DOHH2 (cell line): ENCODE measurements around the gene KCTD20.

Source experiments
- EZH2phosphoT487 ChIP-seq: fragments of 200-600 bp; sonication (generic); IDR thresholded peaks from 2 replicates; pipeline ENCODE4 v1.6.1; 2017; ENCODE audit warnings: borderline replicate concordance, mild to moderate bottlenecking, antibody characterized with exemption, low read length, moderate library complexity, mixed read lengths
- TF ChIP-seq, protein P1 (sequence below): fragments of 200-600 bp; sonication (generic); IDR thresholded peaks from one replicate; pipeline ENCODE4 v1.5.1; 2014; ENCODE audit warnings: antibody characterized with exemption, mild to moderate bottlenecking, low read depth, low read length; ENCODE audit not compliant: poor library complexity, severe bottlenecking

DNA sequence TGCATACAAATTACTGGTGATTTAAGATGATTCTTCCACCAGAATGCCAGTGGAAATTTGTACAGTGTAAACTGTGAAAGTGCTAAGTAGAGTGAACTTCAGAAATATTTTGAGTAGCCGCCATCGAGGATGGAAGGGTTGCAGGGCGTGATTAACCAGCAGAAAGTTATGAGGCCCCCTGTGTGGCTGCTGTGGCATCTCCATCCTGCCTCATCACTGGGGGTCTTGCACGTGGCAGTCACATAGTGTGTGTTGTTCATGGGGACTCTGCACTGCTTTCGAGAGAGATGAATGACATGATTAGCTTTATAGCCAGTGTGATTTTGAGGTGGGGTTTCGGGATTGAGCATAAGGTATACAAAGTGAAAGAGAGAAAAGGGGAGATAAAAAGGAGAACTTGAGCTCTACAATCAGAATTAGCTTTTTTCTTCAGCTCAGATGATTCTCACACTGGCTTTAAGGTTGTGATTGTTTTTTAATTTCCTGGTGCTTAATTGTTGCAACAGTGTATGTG is 26.4 kb downstream of the KCTD20 start:
- TF ChIP-seq, protein P1, sequence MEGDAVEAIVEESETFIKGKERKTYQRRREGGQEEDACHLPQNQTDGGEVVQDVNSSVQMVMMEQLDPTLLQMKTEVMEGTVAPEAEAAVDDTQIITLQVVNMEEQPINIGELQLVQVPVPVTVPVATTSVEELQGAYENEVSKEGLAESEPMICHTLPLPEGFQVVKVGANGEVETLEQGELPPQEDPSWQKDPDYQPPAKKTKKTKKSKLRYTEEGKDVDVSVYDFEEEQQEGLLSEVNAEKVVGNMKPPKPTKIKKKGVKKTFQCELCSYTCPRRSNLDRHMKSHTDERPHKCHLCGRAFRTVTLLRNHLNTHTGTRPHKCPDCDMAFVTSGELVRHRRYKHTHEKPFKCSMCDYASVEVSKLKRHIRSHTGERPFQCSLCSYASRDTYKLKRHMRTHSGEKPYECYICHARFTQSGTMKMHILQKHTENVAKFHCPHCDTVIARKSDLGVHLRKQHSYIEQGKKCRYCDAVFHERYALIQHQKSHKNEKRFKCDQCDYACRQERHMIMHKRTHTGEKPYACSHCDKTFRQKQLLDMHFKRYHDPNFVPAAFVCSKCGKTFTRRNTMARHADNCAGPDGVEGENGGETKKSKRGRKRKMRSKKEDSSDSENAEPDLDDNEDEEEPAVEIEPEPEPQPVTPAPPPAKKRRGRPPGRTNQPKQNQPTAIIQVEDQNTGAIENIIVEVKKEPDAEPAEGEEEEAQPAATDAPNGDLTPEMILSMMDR = no peak
- no peak for TF ChIP-seq EZH2phosphoT487
